NCI-H187 treated with DMSO at 0.1 percent for 48 hours (cell line): ENCODE measurements around the gene ACSL1.

Experiments used
- DNase-seq: peaks from one replicate; lab custom pipeline; 2025; lab: John Stamatoyannopoulos, UW

Gene ACSL1, protein sequence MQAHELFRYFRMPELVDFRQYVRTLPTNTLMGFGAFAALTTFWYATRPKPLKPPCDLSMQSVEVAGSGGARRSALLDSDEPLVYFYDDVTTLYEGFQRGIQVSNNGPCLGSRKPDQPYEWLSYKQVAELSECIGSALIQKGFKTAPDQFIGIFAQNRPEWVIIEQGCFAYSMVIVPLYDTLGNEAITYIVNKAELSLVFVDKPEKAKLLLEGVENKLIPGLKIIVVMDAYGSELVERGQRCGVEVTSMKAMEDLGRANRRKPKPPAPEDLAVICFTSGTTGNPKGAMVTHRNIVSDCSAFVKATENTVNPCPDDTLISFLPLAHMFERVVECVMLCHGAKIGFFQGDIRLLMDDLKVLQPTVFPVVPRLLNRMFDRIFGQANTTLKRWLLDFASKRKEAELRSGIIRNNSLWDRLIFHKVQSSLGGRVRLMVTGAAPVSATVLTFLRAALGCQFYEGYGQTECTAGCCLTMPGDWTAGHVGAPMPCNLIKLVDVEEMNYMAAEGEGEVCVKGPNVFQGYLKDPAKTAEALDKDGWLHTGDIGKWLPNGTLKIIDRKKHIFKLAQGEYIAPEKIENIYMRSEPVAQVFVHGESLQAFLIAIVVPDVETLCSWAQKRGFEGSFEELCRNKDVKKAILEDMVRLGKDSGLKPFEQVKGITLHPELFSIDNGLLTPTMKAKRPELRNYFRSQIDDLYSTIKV

DNA sequence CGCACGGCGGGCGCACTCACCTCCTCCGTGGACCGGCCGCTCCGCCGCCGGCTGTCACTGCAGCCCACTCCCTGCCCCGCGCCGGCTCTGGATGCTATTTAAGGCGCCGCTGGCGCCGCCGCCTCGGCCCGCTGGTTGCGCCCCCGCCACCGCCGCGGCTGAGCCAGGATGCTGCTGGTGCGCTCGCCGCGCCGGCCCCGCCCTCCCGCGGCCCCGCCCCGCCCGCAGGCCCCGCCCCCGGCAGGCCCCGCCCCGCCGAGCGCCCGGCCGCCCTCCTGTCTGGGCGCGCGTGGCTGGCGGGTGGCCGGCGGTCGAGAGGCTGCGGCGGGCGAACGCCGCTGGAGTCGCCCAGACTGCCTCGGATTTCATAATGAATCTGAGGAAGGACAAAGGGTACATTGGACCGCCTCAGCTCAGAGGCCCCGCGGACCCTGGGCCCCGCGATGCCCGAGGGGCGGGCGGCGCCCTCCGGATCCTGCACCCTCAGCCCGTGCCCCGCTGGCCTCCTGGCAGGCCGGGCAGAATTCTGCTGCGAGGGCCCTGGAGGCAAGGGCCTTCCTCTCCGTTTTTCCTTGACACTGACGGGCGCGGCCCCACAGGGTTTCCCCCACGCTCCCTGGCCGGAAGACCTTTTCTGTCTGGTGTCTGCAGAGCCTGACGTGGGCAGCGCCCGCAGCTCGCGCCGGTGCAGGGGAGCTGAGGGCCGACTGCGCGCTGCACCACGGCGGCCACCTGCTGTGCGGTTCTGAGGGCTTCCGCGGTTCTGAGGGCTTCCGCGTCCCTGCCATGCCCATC is at the start of gene ACSL1:
ACSL1 (minus strand) TSS at position 73 of the 795 bp plus-strand sequence. CDS start 22,454 bp downstream, outside the sequence.
- no peak for DNase-seq

DNA sequence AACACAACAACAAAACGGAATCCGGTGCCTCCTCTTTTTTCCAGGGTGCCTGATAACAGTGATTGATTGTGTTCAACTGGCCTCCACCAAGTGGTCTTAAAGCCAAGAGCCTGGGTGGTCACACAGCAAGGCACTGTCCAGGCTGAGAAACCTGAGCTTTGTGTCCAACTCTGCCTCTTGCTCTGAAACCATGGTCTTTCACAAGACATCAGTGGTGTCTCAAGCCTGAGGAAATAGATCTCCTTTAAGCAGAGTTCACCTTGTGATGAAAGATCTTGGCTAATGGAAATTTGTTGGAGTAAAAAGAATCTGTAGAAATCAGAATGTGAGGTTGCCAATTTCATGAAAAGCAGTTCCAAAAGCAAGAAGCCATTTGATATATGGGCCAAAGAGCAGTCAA is 47.3 kb upstream of the ACSL1 start:
- DNase-seq, result no peak

DNA sequence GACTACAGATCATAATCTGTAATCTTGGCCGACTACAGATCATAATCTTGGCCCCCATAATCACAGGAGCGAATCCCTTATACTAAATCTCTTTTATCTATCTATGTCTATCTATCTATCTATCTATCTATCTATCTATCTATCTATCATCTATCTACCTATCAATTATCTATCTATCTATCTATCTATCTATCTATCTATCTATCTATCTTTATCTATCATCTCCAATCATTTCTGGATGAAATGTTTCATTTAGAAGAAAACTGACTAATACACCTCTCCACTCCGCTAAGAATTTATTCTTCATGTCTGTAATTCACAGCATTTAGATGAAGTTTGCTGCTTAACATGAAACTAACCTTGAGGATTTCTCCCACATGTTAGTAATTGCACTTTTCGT is 45.0 kb upstream of the ACSL1 start:
- DNase-seq, result no peak

DNA sequence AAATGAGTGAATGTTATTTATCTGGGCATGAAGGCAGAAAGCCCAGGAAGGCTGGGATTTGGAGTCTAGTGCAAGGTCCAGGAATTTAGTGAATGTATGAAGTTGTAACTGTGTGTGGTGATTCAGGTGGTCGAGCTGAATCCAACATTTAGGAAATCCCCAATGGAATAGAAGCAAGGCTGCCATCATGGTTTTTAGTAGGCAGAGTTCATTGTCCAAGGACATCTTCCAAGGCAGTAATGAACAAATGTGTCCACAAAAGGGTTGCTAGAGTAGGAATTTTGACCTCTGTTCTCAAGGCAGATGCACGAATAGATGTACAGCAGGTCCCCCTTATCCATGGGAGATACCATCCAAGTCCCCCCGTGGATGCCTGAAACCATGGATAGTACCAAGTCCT is 42.9 kb upstream of the ACSL1 start:
- no peak for DNase-seq

DNA sequence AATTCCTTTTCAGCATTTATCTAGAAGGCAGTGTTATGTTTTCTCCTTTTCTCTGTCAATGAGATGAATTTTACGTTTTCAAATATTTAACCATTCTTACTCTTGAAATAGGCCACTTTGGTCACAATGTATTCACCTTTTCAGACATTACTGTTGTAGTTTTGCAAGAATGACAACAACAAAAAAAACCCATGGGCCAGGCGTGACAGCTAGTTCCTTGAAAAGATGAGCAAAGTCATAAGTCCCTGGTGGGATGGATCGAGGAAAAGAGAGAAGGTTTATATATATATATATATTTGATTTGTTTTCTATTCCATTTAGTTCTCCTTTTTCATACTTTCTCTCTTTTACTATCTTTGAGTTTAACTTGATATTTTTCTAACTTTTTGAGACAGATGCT is 38.1 kb upstream of the ACSL1 start:
- DNase-seq, result no peak

DNA sequence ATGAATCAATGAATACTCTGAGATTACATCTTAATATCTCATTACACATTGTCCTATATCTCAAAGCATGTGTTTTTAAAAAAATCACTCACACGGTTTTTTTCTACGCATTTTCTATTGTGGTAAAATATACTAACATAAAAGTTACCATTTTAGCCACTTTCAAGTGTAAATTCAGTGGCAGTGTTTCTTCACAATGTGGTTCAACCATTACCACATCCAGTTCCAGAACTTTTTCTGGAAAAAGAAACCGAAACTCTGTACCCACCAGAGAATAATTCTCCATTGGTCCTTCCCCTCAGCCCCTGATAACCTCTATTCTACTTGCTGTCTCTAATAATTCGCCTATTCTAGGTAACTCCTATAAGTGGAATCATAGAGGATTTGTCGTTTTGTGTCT is 35.3 kb upstream of the ACSL1 start:
- no peak for DNase-seq

DNA sequence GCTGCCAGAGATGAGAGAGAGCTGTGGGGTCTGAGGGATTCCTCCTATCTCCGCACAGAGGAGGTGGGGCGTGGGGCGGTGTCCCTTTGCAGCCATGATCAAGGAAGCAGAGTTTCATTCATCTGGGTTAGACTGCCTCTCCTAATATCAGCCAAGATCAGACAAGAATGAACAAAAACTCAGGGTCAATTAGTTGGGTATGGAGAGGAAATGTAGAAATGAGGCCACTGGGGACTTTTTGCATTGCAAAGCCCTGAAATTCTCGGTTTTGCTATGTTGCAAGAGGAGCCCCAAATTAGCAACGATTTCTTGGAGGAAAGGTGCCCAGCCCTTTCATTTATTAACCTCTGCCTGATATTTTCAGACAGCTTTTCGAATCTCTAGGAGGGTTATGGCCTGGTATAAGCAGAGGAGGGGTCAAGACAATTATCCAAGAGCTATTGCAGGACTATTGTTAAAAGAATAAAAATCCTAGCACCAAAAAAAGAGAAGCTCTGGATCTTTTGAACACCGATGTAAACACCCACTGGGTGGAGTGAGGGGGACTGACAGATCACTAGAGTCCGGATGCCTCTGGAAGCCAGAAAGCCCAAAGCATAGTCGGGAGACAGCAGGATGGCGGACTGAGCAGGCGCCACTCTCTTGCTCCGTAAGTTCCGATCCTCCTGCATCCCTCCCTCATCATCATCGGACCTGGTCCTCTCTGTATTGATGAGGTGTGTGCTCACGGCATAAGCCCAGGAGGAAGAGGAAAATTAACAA is 34.4 kb upstream of the ACSL1 start:
- DNase-seq, result no peak

DNA sequence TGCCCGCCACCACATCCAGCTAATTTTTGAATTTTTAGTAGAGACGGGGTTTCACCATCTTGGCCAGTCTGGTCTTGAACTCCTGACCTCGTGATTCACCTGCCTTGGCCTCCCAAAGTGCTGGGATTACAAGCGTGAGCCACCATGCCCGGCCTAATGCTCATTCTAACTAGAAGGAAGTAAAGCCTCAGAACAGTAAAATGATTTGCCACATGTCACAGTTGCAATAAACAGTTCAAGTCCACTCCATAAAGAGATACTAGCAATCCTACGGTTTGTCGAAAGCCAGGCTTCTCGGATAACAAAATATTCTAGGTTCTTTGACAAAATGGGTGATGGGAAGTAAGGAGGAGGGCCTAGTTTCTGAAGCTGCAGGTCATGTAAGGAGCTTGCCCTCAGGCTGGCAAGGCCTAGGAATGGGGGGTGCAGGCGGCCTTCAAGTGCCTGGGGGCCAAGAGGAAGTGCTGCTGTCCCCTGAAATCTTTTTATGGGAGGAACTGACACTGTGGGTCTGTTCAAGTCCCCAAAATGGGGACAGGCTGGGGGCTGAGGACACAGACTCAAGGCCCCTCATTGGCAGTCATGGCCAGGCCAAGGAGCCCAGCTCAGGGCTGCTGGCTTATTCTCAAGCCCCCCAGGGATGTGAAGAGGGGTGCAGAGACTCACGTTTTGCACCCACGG is 31.8 kb upstream of the ACSL1 start:
- DNase-seq, result no peak

DNA sequence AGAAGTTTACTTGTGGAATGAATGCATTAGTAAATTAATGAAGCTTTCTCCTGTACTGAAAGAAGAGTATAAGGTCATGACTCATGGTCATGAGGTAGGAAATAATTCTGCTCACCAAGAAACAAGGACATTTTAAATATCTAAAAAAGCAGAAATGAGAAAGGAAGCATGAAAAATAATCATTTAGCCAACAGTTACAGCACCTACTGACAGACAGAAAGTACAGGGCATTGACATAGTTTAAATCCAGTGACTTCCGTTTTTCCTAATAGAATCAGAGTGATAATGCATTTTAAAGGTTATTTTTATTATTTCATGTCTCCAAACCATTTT is 30.5 kb upstream of the ACSL1 start:
- DNase-seq, result no peak

DNA sequence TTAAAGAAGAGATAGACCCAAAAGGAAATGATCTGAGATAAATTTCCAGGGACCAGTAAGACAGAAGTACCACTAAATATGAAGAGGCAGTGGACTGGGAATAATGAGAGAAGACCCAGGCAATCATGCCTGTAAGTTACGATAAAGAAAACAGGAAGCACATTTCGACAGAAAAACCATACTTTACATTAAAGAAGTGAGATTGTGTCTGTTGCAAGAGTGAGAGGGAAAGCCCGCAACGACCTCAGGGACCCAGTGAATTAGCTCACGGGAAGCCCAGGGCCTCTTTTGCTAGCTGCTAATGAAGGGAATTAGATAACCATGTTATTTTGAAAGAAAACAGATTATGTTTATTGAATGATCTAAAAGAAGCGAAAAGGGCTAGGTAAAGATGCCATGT is 28.9 kb upstream of the ACSL1 start:
- no peak for DNase-seq

DNA sequence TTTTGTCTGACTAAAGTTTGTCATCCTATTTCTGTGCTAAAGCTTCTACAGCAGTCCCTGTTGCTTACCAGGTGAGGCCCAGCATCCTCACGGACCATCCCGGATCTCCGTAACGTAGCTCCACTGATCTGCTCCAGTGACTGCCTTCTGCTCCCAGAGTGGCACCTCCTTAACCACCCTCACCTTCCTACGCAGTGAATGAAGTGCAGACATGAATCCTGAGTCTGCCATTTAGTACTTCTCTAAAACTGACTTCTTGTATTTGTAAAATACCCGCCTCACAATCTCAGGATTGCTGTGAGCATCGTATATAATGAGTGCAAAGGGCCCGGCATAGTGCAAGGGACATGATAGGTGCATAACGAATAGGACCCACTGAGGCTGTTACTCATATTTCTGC is 27.7 kb upstream of the ACSL1 start:
- DNase-seq, result no peak

DNA sequence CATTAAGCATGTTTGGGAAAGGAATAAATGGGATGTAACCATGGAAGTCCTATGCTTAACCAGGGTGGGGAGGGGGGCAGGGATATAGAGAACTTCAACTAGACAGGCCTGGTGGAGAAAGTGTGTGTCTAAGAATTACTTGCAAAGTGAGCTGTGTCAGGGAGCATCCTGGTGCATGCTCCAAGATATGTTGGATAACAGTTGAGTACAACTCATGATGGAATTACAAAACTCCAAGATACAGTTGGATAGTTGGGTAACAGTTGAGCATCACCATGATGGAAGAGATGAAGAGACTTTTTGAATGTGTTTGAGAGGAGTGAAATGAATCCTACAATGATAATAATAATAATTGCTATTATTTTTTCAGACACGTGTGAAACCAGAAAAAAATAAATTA is 26.1 kb upstream of the ACSL1 start:
- DNase-seq, result no peak

DNA sequence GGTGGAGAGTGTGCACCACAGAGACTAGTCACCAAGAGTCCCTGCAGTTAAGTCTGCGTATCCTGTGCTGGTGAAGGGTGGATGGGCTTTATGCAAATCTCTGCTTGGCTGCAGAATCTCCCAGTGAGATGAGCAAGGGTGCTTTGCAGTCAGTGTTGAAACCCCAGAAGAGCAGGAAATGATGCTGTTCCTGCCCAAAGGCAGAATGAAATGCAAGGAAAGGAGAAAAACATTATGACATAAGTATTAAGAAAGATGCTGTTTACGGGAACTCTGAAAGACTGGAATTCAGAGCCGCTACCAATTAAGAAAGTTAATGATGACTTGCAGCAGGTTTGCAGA is 25.4 kb upstream of the ACSL1 start:
- DNase-seq, result no peak

DNA sequence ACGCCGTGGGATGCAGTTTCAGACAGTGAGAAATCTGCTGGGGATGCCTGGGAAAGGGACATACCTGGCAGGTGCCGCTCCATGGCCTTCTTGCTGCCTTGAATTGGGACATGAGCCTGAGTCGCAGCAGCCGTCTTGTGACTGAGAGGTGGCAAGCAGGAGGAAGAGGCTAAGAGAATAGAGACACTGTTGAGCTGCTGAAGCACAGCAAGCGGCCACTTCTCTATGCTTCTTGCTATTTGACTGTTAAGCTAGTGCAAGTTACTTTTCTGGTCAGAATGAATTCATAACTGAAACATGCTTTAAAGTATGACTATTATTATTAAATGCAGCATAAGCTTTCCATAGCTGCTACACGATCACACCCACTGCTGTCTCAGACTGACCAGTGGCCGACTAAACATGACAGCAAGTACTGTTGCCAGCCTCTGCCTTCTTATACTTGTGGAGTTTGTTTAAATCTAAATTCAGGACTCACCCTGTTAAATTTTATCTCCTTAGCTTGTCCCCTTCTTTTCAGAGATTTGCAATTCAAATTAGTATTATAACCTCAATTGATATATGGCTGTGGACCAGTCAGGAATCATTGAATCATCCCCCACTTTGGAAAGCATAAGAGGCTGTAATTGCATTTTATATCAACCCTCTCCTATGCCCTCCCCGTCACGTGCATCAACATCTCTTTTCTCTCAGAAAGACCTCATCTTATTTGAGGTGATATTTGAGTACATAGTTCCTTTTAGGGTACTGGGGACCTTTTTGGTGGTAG is 24.8 kb upstream of the ACSL1 start:
- DNase-seq, result no peak

DNA sequence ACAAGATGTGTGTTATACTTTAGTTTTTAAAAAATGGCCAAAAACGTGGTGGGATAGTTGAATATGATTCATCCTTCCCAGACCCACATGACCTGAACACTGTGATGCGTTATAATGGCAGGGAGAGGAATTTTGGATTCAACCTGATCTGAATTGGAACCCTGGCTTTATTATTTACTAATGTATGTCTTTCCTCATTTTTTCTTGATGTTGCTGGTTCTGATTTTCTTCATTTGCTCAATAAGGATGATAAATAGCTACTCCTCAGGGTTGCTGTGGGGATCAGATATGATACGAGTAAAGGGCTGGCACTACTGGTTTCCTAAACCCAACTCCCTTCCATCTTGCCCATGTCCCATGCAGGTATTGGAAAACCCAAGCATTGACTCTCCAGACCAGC is 24.2 kb upstream of the ACSL1 start:
- no peak for DNase-seq

DNA sequence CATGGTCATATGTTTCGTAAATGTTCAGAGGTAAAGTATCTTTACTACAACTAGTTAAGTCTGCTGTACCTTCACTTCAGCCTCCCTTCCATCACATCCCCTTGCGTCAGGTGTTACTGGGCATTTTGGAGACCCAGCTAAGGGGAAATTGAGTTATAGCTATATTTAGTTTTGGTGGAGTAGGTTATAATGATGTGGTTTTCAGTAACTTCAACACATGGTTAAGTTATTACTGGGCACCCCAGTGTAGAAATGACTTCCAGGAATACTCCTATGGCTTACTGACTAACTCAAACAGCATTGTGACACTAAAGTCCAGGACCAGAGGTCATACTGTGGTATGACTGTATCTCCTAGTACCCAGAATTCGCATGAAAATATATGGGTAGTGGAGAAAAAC is 23.4 kb upstream of the ACSL1 start:
- no peak for DNase-seq

DNA sequence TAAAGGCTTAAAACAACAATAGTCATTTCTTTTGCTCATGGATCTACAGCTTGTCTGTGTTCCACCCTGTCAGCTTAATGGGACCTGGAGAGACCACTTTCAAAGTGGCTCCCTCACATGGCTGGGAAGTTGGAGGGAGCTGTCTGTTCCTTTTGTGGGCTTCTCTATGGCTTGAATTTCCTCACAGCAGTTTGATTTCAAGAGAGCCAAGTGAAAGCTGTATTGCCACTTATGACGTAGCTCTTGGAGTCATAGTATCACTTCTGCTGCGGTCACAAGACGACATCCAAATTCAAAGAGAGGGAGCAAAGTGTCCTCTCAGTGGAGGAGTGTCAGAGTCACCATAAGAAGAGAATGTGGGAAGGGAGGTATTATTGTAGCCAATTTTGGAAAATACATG is 22.7 kb upstream of the ACSL1 start:
- no peak for DNase-seq

DNA sequence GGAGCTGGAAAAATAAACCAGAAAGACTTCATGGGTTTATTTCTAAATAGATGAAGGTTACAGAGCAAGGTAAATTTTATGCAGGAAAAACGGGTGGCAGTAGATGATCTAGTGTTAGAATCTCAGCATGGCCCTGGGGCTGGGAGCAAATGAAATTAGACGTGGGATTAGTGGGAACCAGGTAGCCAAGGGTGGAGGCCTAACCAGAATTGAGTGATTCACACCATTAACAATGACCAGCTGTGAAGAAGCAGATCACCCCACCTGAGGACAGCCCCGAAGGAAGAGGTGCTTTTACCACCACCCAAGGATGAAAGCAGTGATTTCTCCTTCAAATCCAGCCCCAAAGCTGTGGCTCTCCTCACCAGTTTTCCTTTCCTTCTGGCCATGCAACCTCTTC is 20.8 kb upstream of the ACSL1 start:
- DNase-seq, result no peak

DNA sequence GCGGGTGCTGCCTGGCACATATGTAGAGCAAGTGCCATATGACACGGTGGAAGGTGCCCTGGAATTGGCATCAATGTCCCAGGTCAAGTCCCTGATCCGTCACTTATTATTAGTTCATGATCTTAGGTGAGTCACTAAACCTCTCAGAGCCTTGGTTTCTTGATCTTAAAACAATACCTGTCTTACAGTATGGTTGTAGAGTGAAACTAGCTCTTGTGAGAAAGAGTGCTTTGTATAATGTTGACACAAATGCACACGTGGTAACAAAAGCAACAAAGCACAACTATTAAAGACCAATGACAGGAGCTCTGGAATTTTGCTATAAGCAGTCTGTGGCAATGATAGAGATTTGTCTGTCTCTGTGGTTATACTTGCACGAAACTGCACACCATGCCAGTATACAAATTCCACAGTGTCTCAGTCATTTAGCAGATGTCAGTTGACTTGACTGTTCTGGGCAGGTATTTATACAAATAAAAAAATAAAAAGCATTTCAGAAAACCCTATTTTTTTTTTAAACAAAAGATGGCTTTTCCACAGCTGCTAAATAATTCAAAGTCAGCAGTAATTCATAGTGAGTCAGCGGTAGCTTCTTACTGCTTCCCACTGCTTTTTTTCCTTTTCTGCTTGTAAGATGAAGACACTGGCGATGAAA is 19.7 kb upstream of the ACSL1 start:
- DNase-seq, result no peak

DNA sequence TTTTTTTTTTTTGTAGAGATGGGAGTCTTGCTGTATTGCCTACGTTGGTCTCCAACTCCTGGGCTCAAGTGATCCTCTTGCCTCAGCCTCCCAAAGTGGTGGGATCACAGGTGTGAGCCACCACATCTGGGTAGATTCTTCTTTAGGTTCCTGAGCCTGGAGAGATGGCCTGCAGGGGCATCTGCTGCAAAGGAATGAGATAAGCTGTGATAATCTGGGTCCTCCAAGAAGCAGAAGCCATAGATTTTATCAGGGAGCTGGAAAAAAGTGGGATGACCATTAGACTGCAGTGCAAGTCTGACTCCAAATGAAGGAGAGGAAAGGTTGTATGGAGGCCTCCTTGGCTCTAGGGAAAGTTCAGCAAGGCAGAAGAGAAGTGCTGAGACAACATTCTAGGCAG is 19.0 kb upstream of the ACSL1 start:
- DNase-seq, result no peak
